Measurements from ENCODE around the gene SH3TC2.

SH3TC2 gene

GRCh38 chr5:149022200-149022599, 40.7 kb downstream of the SH3TC2 start:
- TF ChIP-seq MAX (IDR thresholded peaks at IDR 0.05; ENCODE audit: low read depth, low read length) (no peak), MYC (IDR thresholded peaks at IDR 0.05; ENCODE audit: low read depth, low read length) (no peak), POLR2A (IDR thresholded peaks at IDR 0.05; ENCODE audit: extremely low read depth, insufficient read length) (no peak)
- TF ChIP-seq, protein P1, sequence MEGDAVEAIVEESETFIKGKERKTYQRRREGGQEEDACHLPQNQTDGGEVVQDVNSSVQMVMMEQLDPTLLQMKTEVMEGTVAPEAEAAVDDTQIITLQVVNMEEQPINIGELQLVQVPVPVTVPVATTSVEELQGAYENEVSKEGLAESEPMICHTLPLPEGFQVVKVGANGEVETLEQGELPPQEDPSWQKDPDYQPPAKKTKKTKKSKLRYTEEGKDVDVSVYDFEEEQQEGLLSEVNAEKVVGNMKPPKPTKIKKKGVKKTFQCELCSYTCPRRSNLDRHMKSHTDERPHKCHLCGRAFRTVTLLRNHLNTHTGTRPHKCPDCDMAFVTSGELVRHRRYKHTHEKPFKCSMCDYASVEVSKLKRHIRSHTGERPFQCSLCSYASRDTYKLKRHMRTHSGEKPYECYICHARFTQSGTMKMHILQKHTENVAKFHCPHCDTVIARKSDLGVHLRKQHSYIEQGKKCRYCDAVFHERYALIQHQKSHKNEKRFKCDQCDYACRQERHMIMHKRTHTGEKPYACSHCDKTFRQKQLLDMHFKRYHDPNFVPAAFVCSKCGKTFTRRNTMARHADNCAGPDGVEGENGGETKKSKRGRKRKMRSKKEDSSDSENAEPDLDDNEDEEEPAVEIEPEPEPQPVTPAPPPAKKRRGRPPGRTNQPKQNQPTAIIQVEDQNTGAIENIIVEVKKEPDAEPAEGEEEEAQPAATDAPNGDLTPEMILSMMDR (IDR thresholded peaks at IDR 0.05; ENCODE audit: low read depth, low read length), result no peak
- no peak overlapping the region for H3K4me3 ChIP-seq (ENCODE audit: low read depth, low read length)
- DNase-seq (ENCODE audit: low read depth), result no peak

DNA sequence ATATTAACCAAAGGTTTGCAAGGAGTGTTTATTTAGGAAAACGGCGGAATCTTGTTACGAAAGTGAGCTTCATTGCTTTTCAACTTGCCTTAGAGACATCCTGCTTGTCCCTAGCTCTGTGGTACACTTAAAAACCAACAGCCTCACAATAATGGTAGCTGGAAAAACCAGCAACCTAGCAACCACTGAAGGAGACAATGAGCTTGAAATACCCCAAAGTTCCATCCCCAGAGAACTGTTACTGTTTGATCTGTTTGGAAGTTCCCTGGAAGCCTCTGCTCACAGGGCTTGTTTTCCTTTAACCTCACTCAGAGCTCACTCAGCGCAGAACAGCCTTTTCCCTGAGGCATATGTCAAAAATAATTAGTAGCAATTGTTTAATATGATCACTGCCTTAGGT, 43.2 kb downstream of the SH3TC2 start:
- no peak for DNase-seq (ENCODE audit: low read depth)
- no peak for TF ChIP-seq MYC (IDR thresholded peaks at IDR 0.05; ENCODE audit: low read depth, low read length)
- TF ChIP-seq POLR2A (IDR thresholded peaks at IDR 0.05; ENCODE audit: extremely low read depth, insufficient read length), result no peak
- TF ChIP-seq, protein P1 (IDR thresholded peaks at IDR 0.05; ENCODE audit: low read depth, low read length), result no peak
- TF ChIP-seq MAX (IDR thresholded peaks at IDR 0.05; ENCODE audit: low read depth, low read length), result no peak
- no peak overlapping the region for H3K4me3 ChIP-seq (ENCODE audit: low read depth, low read length)

GRCh38 chr5:149018909-149019443, 43.9 kb downstream of the SH3TC2 start:
- TF ChIP-seq POLR2A (IDR thresholded peaks at IDR 0.05; ENCODE audit: extremely low read depth, insufficient read length) (no peak), MAX (IDR thresholded peaks at IDR 0.05; ENCODE audit: low read depth, low read length) (no peak), MYC (IDR thresholded peaks at IDR 0.05; ENCODE audit: low read depth, low read length) (no peak)
- no peak for DNase-seq (ENCODE audit: low read depth)
- no peak overlapping the region for H3K4me3 ChIP-seq (ENCODE audit: low read depth, low read length)

DNA sequence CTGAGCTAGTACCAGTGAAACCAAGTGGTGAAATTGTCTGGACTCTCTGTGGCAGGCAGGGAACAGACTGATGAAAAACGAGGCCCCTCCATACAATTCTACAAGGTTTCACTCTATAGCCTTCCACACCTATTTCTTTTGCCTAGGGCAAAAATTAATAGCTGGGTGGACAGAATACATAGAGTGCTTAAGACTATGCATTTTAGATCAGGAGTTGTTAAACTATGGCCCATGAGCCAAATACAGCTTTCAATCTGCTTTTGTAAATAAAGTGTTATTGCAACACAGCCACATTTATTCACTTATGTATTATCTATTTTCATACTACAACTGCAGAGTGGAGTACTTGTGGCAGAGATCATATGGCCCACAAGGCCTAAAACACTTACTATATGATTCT, 45.2 kb downstream of the SH3TC2 start:
- DNase-seq (ENCODE audit: low read depth), result no peak
- TF ChIP-seq, protein P1 (IDR thresholded peaks at IDR 0.05; ENCODE audit: low read depth, low read length), result no peak
- TF ChIP-seq POLR2A (IDR thresholded peaks at IDR 0.05; ENCODE audit: extremely low read depth, insufficient read length), result no peak
- TF ChIP-seq MYC (IDR thresholded peaks at IDR 0.05; ENCODE audit: low read depth, low read length), result no peak
- TF ChIP-seq MAX (IDR thresholded peaks at IDR 0.05; ENCODE audit: low read depth, low read length), result no peak
- H3K4me3 ChIP-seq (ENCODE audit: low read depth, low read length), result no peak overlapping the region

GRCh38 chr5:149015561-149015960, 47.3 kb downstream of the SH3TC2 start:
- H3K4me3 ChIP-seq (ENCODE audit: low read depth, low read length), result no peak overlapping the region
- DNase-seq (ENCODE audit: low read depth), result no peak
- TF ChIP-seq, protein P1 (IDR thresholded peaks at IDR 0.05; ENCODE audit: low read depth, low read length), result no peak
- TF ChIP-seq MYC (IDR thresholded peaks at IDR 0.05; ENCODE audit: low read depth, low read length) (no peak), POLR2A (IDR thresholded peaks at IDR 0.05; ENCODE audit: extremely low read depth, insufficient read length) (no peak), MAX (IDR thresholded peaks at IDR 0.05; ENCODE audit: low read depth, low read length) (no peak)

- no peak for DNase-seq (ENCODE audit: low read depth)
- TF ChIP-seq MYC (IDR thresholded peaks at IDR 0.05; ENCODE audit: low read depth, low read length) (no peak), POLR2A (IDR thresholded peaks at IDR 0.05; ENCODE audit: extremely low read depth, insufficient read length) (no peak), MAX (IDR thresholded peaks at IDR 0.05; ENCODE audit: low read depth, low read length) (no peak)
- TF ChIP-seq, protein P1 (IDR thresholded peaks at IDR 0.05; ENCODE audit: low read depth, low read length), result no peak
- no peak overlapping the region for H3K4me3 ChIP-seq (ENCODE audit: low read depth, low read length)
These were observed 47.7 kb downstream of the SH3TC2 start for GRCh38 chr5:149015126-149015525.
